ENCODE measurements around the gene RBM33.

DNA sequence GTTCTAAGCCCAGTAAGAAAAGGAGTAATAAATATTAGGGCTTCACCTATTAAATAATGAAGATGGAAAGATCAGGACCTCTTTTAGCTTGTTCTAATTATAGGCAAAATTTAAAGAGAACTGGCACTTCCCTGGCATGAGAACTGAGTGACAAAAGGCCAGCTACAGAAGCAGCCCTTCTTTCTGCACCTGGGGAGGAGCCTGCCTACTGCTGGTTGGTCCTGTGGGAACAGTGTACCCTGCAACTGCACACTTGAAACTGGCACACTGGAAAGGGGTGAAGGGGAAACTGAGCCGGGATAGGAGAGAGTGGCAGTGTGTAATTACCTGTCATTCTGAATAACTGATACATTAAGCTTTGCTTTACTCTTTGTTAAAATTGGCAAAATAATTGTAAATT lies 87.4 kb downstream of the RBM33 start:
- TF ChIP-seq ZIK1 (CRISPR knock-in tag; IDR thresholded peaks at IDR 0.05; ENCODE audit: borderline replicate concordance, low read depth) (no peak), HCFC1 (IDR thresholded peaks at IDR 0.05; ENCODE audit: low read depth, low read length) (no peak), ETV6 (CRISPR knock-in tag; conservative IDR thresholded peaks at IDR 0.05) (no peak)
- TF ChIP-seq, protein P1, sequence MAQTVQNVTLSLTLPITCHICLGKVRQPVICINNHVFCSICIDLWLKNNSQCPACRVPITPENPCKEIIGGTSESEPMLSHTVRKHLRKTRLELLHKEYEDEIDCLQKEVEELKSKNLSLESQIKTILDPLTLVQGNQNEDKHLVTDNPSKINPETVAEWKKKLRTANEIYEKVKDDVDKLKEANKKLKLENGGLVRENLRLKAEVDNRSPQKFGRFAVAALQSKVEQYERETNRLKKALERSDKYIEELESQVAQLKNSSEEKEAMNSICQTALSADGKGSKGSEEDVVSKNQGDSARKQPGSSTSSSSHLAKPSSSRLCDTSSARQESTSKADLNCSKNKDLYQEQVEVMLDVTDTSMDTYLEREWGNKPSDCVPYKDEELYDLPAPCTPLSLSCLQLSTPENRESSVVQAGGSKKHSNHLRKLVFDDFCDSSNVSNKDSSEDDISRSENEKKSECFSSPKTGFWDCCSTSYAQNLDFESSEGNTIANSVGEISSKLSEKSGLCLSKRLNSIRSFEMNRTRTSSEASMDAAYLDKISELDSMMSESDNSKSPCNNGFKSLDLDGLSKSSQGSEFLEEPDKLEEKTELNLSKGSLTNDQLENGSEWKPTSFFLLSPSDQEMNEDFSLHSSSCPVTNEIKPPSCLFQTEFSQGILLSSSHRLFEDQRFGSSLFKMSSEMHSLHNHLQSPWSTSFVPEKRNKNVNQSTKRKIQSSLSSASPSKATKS (CRISPR knock-in tag; IDR thresholded peaks at IDR 0.05): no peak
